H1 (cell line): Measurements from ENCODE around the gene JPH3. TPM values are rescaled to one million over a fixed set of nuclear protein-coding genes. Genes with fewer than 3 reads are reported as not detected.

Experiments
- CTCF ChIA-PET: fragments of 300-600 bp; sonication (Branson Sonifier 250); formaldehyde crosslinking; loops from one replicate; lab custom pipeline; 2021; ENCODE audit not compliant: partially characterized antibody; lab: Charles Lee
- POLR2A ChIA-PET: fragments of 300-600 bp; sonication (Branson Sonifier 250); formaldehyde crosslinking; loops from one replicate; lab custom pipeline; 2021; ENCODE audit warnings: inconsistent platforms; ENCODE audit not compliant: partially characterized antibody; lab: Charles Lee
- DNase-seq, 2 experiments: peaks; one replicate each; pipeline versions ENCODE4 v3.0.0 to v3.0.0-alpha.2; 2010 to 2022; ENCODE audit warnings: low spot score in 2 of 2, low read depth in 1 of 2, mixed read lengths in 1 of 2
- FAIRE-seq: peaks from 2 replicates; lab custom pipeline; 2011; peaks lifted over from hg19 to GRCh38; lab: Jason Lieb, UNC
- H2AFZ ChIP-seq: 2 replicates; pipeline ENCODE4 v1.8.1; 2012; ENCODE audit warnings: low read length, inconsistent platforms
- H2AK5ac ChIP-seq: 2 replicates; pipeline ENCODE4 v1.6.1; 2013; ENCODE audit warnings: low read depth, low read length
- H2BK120ac ChIP-seq: replicated peaks from 2 replicates; pipeline ENCODE3; 2013; ENCODE audit warnings: low read depth, low read length, inconsistent platforms
- H2BK12ac ChIP-seq: 2 replicates; pipeline ENCODE4 v1.6.1; 2013; ENCODE audit warnings: low read depth, low read length
- H2BK15ac ChIP-seq: 2 replicates; pipeline ENCODE4 v1.6.1; 2013; ENCODE audit warnings: low read length
- H2BK20ac ChIP-seq: 2 replicates; pipeline ENCODE4 v1.6.1; 2013; ENCODE audit warnings: low read length
- H2BK5ac ChIP-seq: 2 replicates; pipeline ENCODE4 v1.6.1; 2013; ENCODE audit warnings: low read depth, low read length
- H3K14ac ChIP-seq: 2 replicates; pipeline ENCODE4 v1.6.1; 2013; ENCODE audit warnings: inconsistent platforms; ENCODE audit not compliant: insufficient read length
- H3K18ac ChIP-seq: 2 replicates; pipeline ENCODE4 v1.6.1; 2013; ENCODE audit warnings: low read length; ENCODE audit errors: extremely low read depth
- H3K23ac ChIP-seq: 2 replicates; pipeline ENCODE4 v1.6.1; 2013; ENCODE audit warnings: inconsistent platforms; ENCODE audit not compliant: insufficient read length
- H3K23me2 ChIP-seq: 2 replicates; pipeline ENCODE4 v1.6.1; 2013; ENCODE audit warnings: low read depth, low read length
- H3K27ac ChIP-seq: 2 replicates; pipeline ENCODE4 v1.6.1; 2011; ENCODE audit warnings: low read depth, low read length, inconsistent platforms
- H3K27me3 ChIP-seq, 4 experiments: replicated peaks in 1 of 4; 1 replicate in 1 of 4; 2 replicates in 3 of 4; pipeline versions ENCODE4 v1.6.1 to v1.8.1; 2011 to 2013; ENCODE audit warnings: low read length in 3 of 4, mild to moderate bottlenecking in 3 of 4, inconsistent platforms in 2 of 4, mixed read lengths in 2 of 4, moderate library complexity in 1 of 4; ENCODE audit not compliant: control insufficient read depth in 3 of 4, insufficient read depth in 3 of 4; ENCODE audit errors: extremely low read depth in 1 of 4
- H3K36me3 ChIP-seq, 4 experiments: 2 replicates each; pipeline versions ENCODE4 v1.6.1 to v1.8.1; 2011 to 2013; ENCODE audit warnings: mild to moderate bottlenecking in 4 of 4, low read length in 3 of 4, moderate library complexity in 2 of 4, control low read depth in 1 of 4, inconsistent platforms in 1 of 4; ENCODE audit not compliant: insufficient read depth in 4 of 4, control insufficient read depth in 2 of 4
- H3K4ac ChIP-seq: replicated peaks from 2 replicates; pipeline ENCODE3; 2013; ENCODE audit warnings: low read length, low read depth, mixed read lengths, inconsistent platforms; ENCODE audit not compliant: insufficient read length
- H3K4me1 ChIP-seq, 4 experiments: replicated peaks in 1 of 4; 1 replicate in 1 of 4; 2 replicates in 3 of 4; pipeline versions ENCODE4 v1.6.1 to v1.8.1; 2011 to 2013; ENCODE audit warnings: low read length in 3 of 4, inconsistent platforms in 2 of 4, mixed read lengths in 1 of 4; ENCODE audit not compliant: insufficient read depth in 4 of 4, control insufficient read depth in 3 of 4
- H3K4me2 ChIP-seq, 2 experiments: 2 replicates each; pipeline versions ENCODE4 v1.6.1 to v1.8.1; 2011 to 2013; ENCODE audit warnings: low read depth in 2 of 2, low read length in 2 of 2, control low read depth in 1 of 2, inconsistent platforms in 1 of 2, mild to moderate bottlenecking in 1 of 2; ENCODE audit not compliant: insufficient read depth in 1 of 2
- H3K4me3 ChIP-seq, 4 experiments: fragments of 200-600, 300-600 bp in 1 of 4; sonication (generic), shearing (Covaris generic), sonication (Bioruptor Twin) in 1 of 4; 2 replicates each; pipeline versions ENCODE4 v1.5.1 to v1.8.1; 2011 to 2016; ENCODE audit warnings: low read length in 4 of 4, low read depth in 3 of 4, control low read depth in 2 of 4, inconsistent platforms in 2 of 4, mild to moderate bottlenecking in 2 of 4, mixed read lengths in 1 of 4, moderate library complexity in 1 of 4; ENCODE audit not compliant: insufficient read depth in 2 of 4; ENCODE audit errors: extremely low read depth in 1 of 4
- H3K56ac ChIP-seq: replicated peaks from 2 replicates; pipeline ENCODE3; 2013; ENCODE audit warnings: low read depth, mild to moderate bottlenecking, mixed read lengths, low read length, inconsistent platforms; ENCODE audit not compliant: insufficient read length
- H3K79me1 ChIP-seq: 2 replicates; pipeline ENCODE4 v1.6.1; 2013; ENCODE audit warnings: low read depth, low read length, control low read depth
- H3K79me2 ChIP-seq, 2 experiments: 2 replicates each; pipeline versions ENCODE4 v1.6.1 to v1.8.1; 2012 to 2013; ENCODE audit warnings: low read length in 2 of 2, mild to moderate bottlenecking in 2 of 2, inconsistent platforms in 1 of 2; ENCODE audit not compliant: insufficient read depth in 2 of 2, control insufficient read depth in 1 of 2
- H3K9ac ChIP-seq, 4 experiments: replicated peaks in 1 of 4; 1 replicate in 1 of 4; 2 replicates in 3 of 4; pipeline versions ENCODE4 v1.6.1 to v1.8.1; 2011 to 2013; ENCODE audit warnings: low read depth in 3 of 4, low read length in 3 of 4, control low read depth in 2 of 4, mild to moderate bottlenecking in 2 of 4, moderate library complexity in 2 of 4, inconsistent platforms in 1 of 4; ENCODE audit errors: extremely low read depth in 1 of 4
- H3K9me3 ChIP-seq, 2 experiments: 2 replicates each; pipeline versions ENCODE4 v1.6.1 to v1.8.1; 2012 to 2013; ENCODE audit warnings: mild to moderate bottlenecking in 2 of 2, moderate library complexity in 2 of 2, control low read depth in 1 of 2, inconsistent platforms in 1 of 2, low read depth in 1 of 2, low read length in 1 of 2, mixed read lengths in 1 of 2; ENCODE audit not compliant: insufficient read depth in 2 of 2
- H4K20me1 ChIP-seq, 2 experiments: replicated peaks in 1 of 2; 2 replicates each; pipeline versions ENCODE3 to v1.8.1; 2011 to 2013; ENCODE audit warnings: inconsistent platforms in 2 of 2, low read length in 2 of 2, mild to moderate bottlenecking in 1 of 2; ENCODE audit not compliant: insufficient read depth in 2 of 2, control insufficient read depth in 1 of 2
- H4K5ac ChIP-seq: 2 replicates; pipeline ENCODE4 v1.6.1; 2013; ENCODE audit warnings: low read length, low read depth, mixed read lengths, inconsistent platforms; ENCODE audit not compliant: insufficient read length
- H4K8ac ChIP-seq: 2 replicates; pipeline ENCODE4 v1.8.0; 2013; ENCODE audit warnings: mild to moderate bottlenecking, moderate library complexity, low read length, inconsistent platforms; ENCODE audit not compliant: insufficient read depth; ENCODE audit errors: extremely low read depth
- H4K91ac ChIP-seq: replicated peaks from 2 replicates; pipeline ENCODE3; 2013; ENCODE audit warnings: low read length, mixed read lengths, inconsistent platforms; ENCODE audit not compliant: insufficient read length
- BACH1 ChIP-seq: IDR thresholded peaks from 2 replicates; pipeline ENCODE4 v1.6.1; 2012; ENCODE audit warnings: low read length, improper control_type of control experiment
- BRCA1 ChIP-seq: IDR thresholded peaks from 2 replicates; pipeline ENCODE4 v1.6.1; 2012; ENCODE audit warnings: low read depth, low read length, improper control_type of control experiment
- EZH2 ChIP-seq: fragments of 200-600 bp; sonication (generic); IDR thresholded peaks from 2 replicates; pipeline ENCODE4 v1.7.1; 2012; ENCODE audit warnings: low read depth, mild to moderate bottlenecking, moderate library complexity, low read length, inconsistent platforms; ENCODE audit not compliant: severe bottlenecking
- GABPA ChIP-seq: IDR thresholded peaks from 2 replicates; pipeline ENCODE4 v1.6.1; 2011; ENCODE audit warnings: mild to moderate bottlenecking, low read length, moderate library complexity, borderline replicate concordance; ENCODE audit not compliant: insufficient read depth
- KDM1A ChIP-seq: fragments of 200-600, 300-600 bp; sonication (generic); IDR thresholded peaks from 2 replicates; pipeline ENCODE4 v1.7.1; 2016; ENCODE audit warnings: mild to moderate bottlenecking, low read length, borderline replicate concordance
- KDM4A ChIP-seq: IDR thresholded peaks from one replicate; pipeline ENCODE4 v1.7.1; 2012; ENCODE audit warnings: low read depth, mild to moderate bottlenecking, moderate library complexity, low read length, inconsistent platforms; ENCODE audit not compliant: severe bottlenecking
- PHF8 ChIP-seq: fragments of 200-600 bp; sonication (generic); conservative IDR thresholded peaks from 2 replicates; pipeline ENCODE4 v1.7.1; 2012; ENCODE audit warnings: low read depth, mild to moderate bottlenecking, inconsistent platforms, low read length, moderate library complexity
- SIN3A ChIP-seq, 2 experiments: IDR thresholded peaks in 1 of 2; conservative IDR thresholded peaks in 1 of 2; 2 replicates each; pipeline ENCODE4 v1.6.1; 2011 to 2012; ENCODE audit warnings: low read length in 2 of 2, improper control_type of control experiment in 1 of 2, low read depth in 1 of 2, mild to moderate bottlenecking in 1 of 2
- SRF ChIP-seq: IDR thresholded peaks from 2 replicates; pipeline ENCODE4 v1.6.1; 2011; ENCODE audit warnings: mild to moderate bottlenecking, low read depth, low read length, moderate library complexity
- WGBS, 2 experiments: shearing (Covaris generic) in 1 of 2; methylation state at CpG; one replicate each; pipeline versions ENCODE4 v1.1.6 to v1.1.7; 2013 to 2015; ENCODE audit warnings: low lambda C conversion rate in 2 of 2, mixed read lengths in 2 of 2, inconsistent platforms in 1 of 2, low coverage in 1 of 2, missing lambda C conversion rate in 1 of 2; ENCODE audit not compliant: insufficient replicate concordance in 2 of 2, insufficient coverage in 1 of 2, insufficient read length in 1 of 2; ENCODE audit errors: extremely low coverage in 1 of 2, missing lambda C conversion rate in 1 of 2; 5-methylcytosine and 5-hydroxymethylcytosine counted together
- polyA plus RNA-seq, 7 experiments: library from polyadenylated mRNA; depleted of rRNA in 3 of 7; stranded (reverse) in 5 of 7; unstranded in 2 of 7; fragments of >200 nt in 5 of 7; fragments of 200-250 nt in 2 of 7; gene quantifications; 1 replicate in 5 of 7; 2 replicates in 1 of 7; 4 replicates in 1 of 7; pipeline versions ENCODE4 v1.2.1 to v1.2.3, GENCODE V29; 2011 to 2013; ENCODE audit warnings: missing spikeins in 2 of 7, mixed read lengths in 2 of 7
- total RNA-seq: library from RNA; stranded (reverse); fragmentation: NEBNext Ultra II Directional; extraction: Animal tissue kit (Norgen Biotek cat#: 25700); gene quantifications from 2 replicates; pipeline ENCODE4 v1.2.1, GENCODE V29; 2021

Gene JPH3
- total and polyA plus RNA-seq, 2 of the 8 experiments (the other 6 are each of a cell fraction or from before 2014, with no cell fraction given): 10.3 to 28.3 TPM

DNA sequence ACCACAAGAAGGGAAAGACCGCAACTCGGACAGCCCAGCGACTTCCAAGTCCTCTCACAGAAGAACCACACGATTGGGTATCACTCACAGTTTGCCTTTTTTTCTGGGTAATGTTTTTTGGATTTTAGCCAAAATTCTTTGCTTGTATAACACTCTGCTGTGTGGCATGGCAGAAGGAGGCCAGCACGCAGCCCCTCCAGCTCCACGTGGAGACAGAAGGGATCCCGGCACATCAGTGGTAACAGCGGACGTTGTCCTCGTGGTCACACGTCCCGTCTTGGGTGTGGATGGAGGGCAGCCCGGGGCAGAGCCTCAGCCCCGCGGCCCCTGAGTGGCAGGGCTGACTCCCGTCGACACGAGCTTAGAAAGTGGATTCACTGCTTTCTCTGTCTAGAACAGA is 94.4 kb downstream of the JPH3 start:
- no peaks in the 10 kb centered on the region for H3K9me3 ChIP-seq
- no peak overlapping the region for H3K27ac ChIP-seq
- H3K4me3 ChIP-seq: no peak overlapping the region
- H3K9ac ChIP-seq: no peak overlapping the region
- no peak overlapping the region for H2AK5ac ChIP-seq
- 88% methylated on average over 12 of the region's 18 CpGs; no CpG with 5 or more reads in 1 of the 2 experiments for WGBS, 2 experiments
- FAIRE-seq (no peak), DNase-seq (no peak)
- H4K5ac ChIP-seq: no peak overlapping the region
- H2BK5ac ChIP-seq: no peak overlapping the region
- no peaks in the 10 kb centered on the region for H3K79me2 ChIP-seq
- no peak overlapping the region for H2BK15ac ChIP-seq
- no peak overlapping the region for H3K14ac ChIP-seq
- no peaks in the 10 kb centered on the region for H3K79me1 ChIP-seq
- no peak overlapping the region for H2BK12ac ChIP-seq
- H4K20me1 ChIP-seq: peaks cover 7 to 12% of the 10 kb centered on the region in 2 experiments
- H3K36me3 ChIP-seq: peaks cover 6 to 40% (median 19%) of the 10 kb centered on the region in 4 experiments; a peak in 7 of 8 replicates
- H4K8ac ChIP-seq: no peak overlapping the region
- H3K56ac ChIP-seq: no peak overlapping the region
- ChIA-PET CTCF (interaction anchor here (1.0 to 1.2 kb wide), 2 partner anchors 12 to 15 kb away, joined by 3 to 5 read pairs; no protein-coding TSS in a partner anchor), POLR2A (interaction anchor here (0.7 kb wide), 1 partner anchor 12 kb away, joined by 3 read pairs; no protein-coding TSS in a partner anchor)
- no peak overlapping the region for H4K91ac ChIP-seq
- H3K4me1 ChIP-seq: no peaks in the 10 kb centered on the region
- no peak overlapping the region for H3K18ac ChIP-seq
- no peak overlapping the region for H2AFZ ChIP-seq
- TF ChIP-seq EZH2 (no peak), KDM4A (no peak), BRCA1 (no peak), KDM1A (no peak), GABPA (no peak), PHF8 (no peak), BACH1 (no peak), SIN3A (conservative IDR thresholded peaks at IDR 0.05 in 1 of 2, IDR thresholded peaks at IDR 0.05 in 1 of 2; ENCODE audit: low read depth in 1 of 2, low read length in 2 of 2) (no peak), SRF (no peak)
- TF ChIP-seq, all 59 proteins: peak for 0
- no peak overlapping the region for H3K4ac ChIP-seq
- H2BK20ac ChIP-seq: no peak overlapping the region
- no peaks in the 10 kb centered on the region for H3K27me3 ChIP-seq
- H2BK120ac ChIP-seq: no peak overlapping the region
- no peak overlapping the region for H3K23ac ChIP-seq
- no peaks in the 10 kb centered on the region for H3K23me2 ChIP-seq
- no peak overlapping the region for H3K4me2 ChIP-seq
